ACC112 (cell line): Measurements from ENCODE around the gene ELL.

Experiments used
- H2AFZ ChIP-seq: fragments of 200-600 bp; sonication (generic); one replicate; pipeline ENCODE4 v1.6.0; 2017; ENCODE audit warnings: antibody characterized with exemption, low read length; ENCODE audit not compliant: unreplicated experiment
- H3K27ac ChIP-seq: fragments of 200-600 bp; sonication (generic); 2 replicates; pipeline ENCODE4 v1.5.1; 2014; ENCODE audit warnings: low read depth, mild to moderate bottlenecking, antibody characterized with exemption, low read length, moderate library complexity
- H3K27me3 ChIP-seq: fragments of 200-600 bp; sonication (generic); 2 replicates; pipeline ENCODE4 v1.6.1; 2014; ENCODE audit warnings: mild to moderate bottlenecking, antibody characterized with exemption, low read length, moderate library complexity, mixed read lengths; ENCODE audit not compliant: insufficient read depth
- H3K36me3 ChIP-seq: fragments of 200-600 bp; sonication (generic); 2 replicates; pipeline ENCODE4 v1.6.1; 2016; ENCODE audit warnings: mild to moderate bottlenecking, antibody characterized with exemption, low read length, moderate library complexity, mixed read lengths; ENCODE audit not compliant: insufficient read depth
- H3K4me1 ChIP-seq: fragments of 200-600 bp; sonication (generic); one replicate; pipeline ENCODE4 v1.6.1; 2016; ENCODE audit warnings: low read length, mixed read lengths; ENCODE audit not compliant: insufficient read depth, unreplicated experiment, control insufficient read depth
- H3K4me3 ChIP-seq: fragments of 200-600 bp; sonication (generic); 2 replicates; pipeline ENCODE4 v1.5.1; 2014; ENCODE audit warnings: mild to moderate bottlenecking, low read depth, low read length
- H3K79me2 ChIP-seq: fragments of 200-600 bp; sonication (generic); one replicate; pipeline ENCODE4 v1.6.0; 2016; ENCODE audit warnings: low read length; ENCODE audit not compliant: control insufficient read depth, unreplicated experiment, insufficient read depth

ELL gene

GRCh38 chr19:18488403-18488723, 33.5 kb downstream of the ELL start:
- Histone ChIP-seq H3K4me1 (peaks cover 31% of the 10 kb centered on the region), H3K79me2 (peaks cover 72% of the 10 kb centered on the region), H3K27me3 (no peaks in the 10 kb centered on the region), H3K27ac (no peak overlapping the region), H3K36me3 (no peaks in the 10 kb centered on the region), H2AFZ (no peak overlapping the region), H3K4me3 (no peak overlapping the region)

DNA sequence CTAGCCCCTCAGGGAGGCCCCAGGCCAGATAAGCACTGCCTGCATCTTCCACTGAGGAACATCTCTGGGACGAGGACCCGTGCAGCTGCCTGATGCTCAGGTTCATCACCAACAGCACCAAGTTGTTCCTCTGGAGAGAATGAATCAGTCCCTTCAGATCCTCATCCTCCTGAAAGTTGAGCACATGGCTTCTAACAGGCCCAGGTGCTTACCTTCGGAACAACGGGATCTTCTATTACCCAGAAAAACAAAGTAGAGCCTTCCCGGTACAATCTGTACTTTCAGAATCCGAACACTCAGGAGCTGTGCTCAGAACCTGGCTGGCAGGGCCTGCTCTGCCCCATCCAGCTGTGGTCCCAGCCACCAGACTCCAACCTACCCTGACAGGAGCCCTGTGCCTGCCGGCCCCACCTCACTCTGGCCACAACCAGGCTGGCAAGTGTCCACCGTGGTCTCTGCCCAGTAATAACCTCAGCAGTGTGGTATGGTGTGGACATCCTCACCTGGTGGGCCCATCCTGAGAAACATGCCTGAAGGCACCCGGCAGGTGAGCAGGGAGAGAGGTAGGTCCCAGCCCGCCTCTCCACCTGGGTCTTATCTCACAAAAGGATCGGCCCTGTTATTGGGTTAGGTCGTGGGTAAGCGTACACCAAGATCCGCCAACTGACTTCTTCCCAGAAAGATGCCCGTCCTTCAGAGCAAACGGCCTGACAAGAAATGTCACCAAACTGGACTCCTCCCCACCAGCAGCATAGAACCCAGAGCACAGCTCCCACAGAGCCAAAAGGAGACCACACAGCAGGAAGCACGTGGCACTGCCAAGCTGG, 34.1 kb downstream of the ELL start:
- Histone ChIP-seq H3K27ac (no peak overlapping the region), H3K79me2 (peaks cover 72% of the 10 kb centered on the region), H3K27me3 (no peaks in the 10 kb centered on the region), H3K36me3 (no peaks in the 10 kb centered on the region), H3K4me1 (peaks cover 36% of the 10 kb centered on the region), H2AFZ (no peak overlapping the region), H3K4me3 (no peak overlapping the region)

GRCh38 chr19:18486746-18487145, 35.1 kb downstream of the ELL start:
- H3K27ac ChIP-seq = peak overlapping the region; percentile 79
- peaks cover 68% of the 10 kb centered on the region for H3K79me2 ChIP-seq
- peaks cover 37% of the 10 kb centered on the region for H3K4me1 ChIP-seq
- no peak overlapping the region for H2AFZ ChIP-seq
- no peaks in the 10 kb centered on the region for H3K36me3 ChIP-seq
- no peak overlapping the region for H3K4me3 ChIP-seq
- no peaks in the 10 kb centered on the region for H3K27me3 ChIP-seq

DNA sequence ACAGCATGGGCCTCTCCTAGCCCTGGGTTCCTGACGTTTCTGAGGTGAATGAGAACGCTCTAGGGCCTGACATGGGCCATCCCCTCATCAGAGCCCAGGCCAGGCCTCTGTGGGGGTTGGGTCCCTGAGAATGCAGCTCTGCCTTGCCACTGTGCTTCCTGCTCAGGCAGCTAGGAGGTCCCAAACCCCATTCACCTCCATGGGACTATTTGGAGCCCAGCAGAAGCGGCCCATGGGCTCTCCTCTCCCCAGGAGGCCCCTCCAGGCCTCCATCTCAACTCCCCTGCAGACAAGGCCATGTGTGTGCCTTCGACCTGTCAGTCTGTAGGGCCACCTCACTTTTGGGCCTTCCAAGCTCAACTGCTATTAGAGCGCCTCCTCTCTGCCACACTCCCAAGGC, 36.9 kb downstream of the ELL start:
- Histone ChIP-seq H3K27ac (no peak overlapping the region), H3K79me2 (peaks cover 75% of the 10 kb centered on the region)

GRCh38 chr19:18483119-18483890, 38.6 kb downstream of the ELL start:
- Histone ChIP-seq H3K36me3 (no peaks in the 10 kb centered on the region), H3K4me3 (no peak overlapping the region), H3K27me3 (no peaks in the 10 kb centered on the region), H3K79me2 (peaks cover 81% of the 10 kb centered on the region), H2AFZ (no peak overlapping the region), H3K27ac (no peak overlapping the region), H3K4me1 (peaks cover 69% of the 10 kb centered on the region)

More for the DNA sequence above, 36.9 kb downstream of the ELL start:
- Histone ChIP-seq H3K4me3 (no peak overlapping the region), H2AFZ (no peak overlapping the region), H3K36me3 (no peaks in the 10 kb centered on the region), H3K4me1 (peaks cover 53% of the 10 kb centered on the region), H3K27me3 (no peaks in the 10 kb centered on the region)

GRCh38 chr19:18481505-18482222, 40.2 kb downstream of the ELL start:
- Histone ChIP-seq H3K27me3 (no peaks in the 10 kb centered on the region), H3K36me3 (no peaks in the 10 kb centered on the region), H3K27ac (no peak overlapping the region), H3K79me2 (peaks cover 82% of the 10 kb centered on the region), H3K4me1 (peaks cover 61% of the 10 kb centered on the region), H2AFZ (no peak overlapping the region), H3K4me3 (no peak overlapping the region)

- Histone ChIP-seq H3K27ac (peak overlapping the region; percentile 89), H2AFZ (no peak overlapping the region), H3K27me3 (no peaks in the 10 kb centered on the region), H3K79me2 (peaks cover 82% of the 10 kb centered on the region), H3K4me1 (peaks cover 49% of the 10 kb centered on the region), H3K4me3 (peak overlapping the region; percentile 29; the same call in 1 of the 2 replicates), H3K36me3 (no peaks in the 10 kb centered on the region)
These were observed 41.7 kb downstream of the ELL start for GRCh38 chr19:18480006-18480691.

- no peak overlapping the region for H2AFZ ChIP-seq
- H3K4me3 ChIP-seq = no peak overlapping the region; the same call in 1 of the 2 replicates
- H3K4me1 ChIP-seq = peaks cover 45% of the 10 kb centered on the region
These were observed 43.1 kb downstream of the ELL start for GRCh38 chr19:18478545-18479311.

GRCh38 chr19:18477974-18478373, 43.9 kb downstream of the ELL start:
- Histone ChIP-seq H3K4me1 (peaks cover 37% of the 10 kb centered on the region), H2AFZ (no peak overlapping the region), H3K36me3 (no peaks in the 10 kb centered on the region), H3K27ac (no peak overlapping the region), H3K4me3 (no peak overlapping the region), H3K27me3 (no peaks in the 10 kb centered on the region), H3K79me2 (peaks cover 70% of the 10 kb centered on the region)

More at GRCh38 chr19:18478545-18479311, 43.1 kb downstream of the ELL start:
- H3K79me2 ChIP-seq = peaks cover 73% of the 10 kb centered on the region
- no peaks in the 10 kb centered on the region for H3K36me3 ChIP-seq
- H3K27ac ChIP-seq = peak overlapping the region; percentile 89
- H3K27me3 ChIP-seq = no peaks in the 10 kb centered on the region
